HG03045 (cell line): ENCODE data around the gene JMJD1C.
A peak's percentile ranks its signal among the peaks of the same experiment; 100 is the strongest.
"Not testable (repeated sequence)": the region's sequence is repeated elsewhere in the genome, so short reads cannot be mapped to it uniquely, and the experiment has no call there.

Source experiments
- ATAC-seq: cut with Tn5 transposase; IDR thresholded peaks from one replicate; pipeline ENCODE4 v1.9.1; 2021; ENCODE audit warnings: mild to moderate bottlenecking, moderate library complexity; ENCODE audit not compliant: unreplicated experiment

The JMJD1C gene

GRCh38 chr10:63199716-63200115 lies 266.1 kb downstream of the JMJD1C start:
- no peak for ATAC-seq

- ATAC-seq, result no peak
These were observed 268.3 kb downstream of the JMJD1C start for GRCh38 chr10:63197344-63198092.

DNA sequence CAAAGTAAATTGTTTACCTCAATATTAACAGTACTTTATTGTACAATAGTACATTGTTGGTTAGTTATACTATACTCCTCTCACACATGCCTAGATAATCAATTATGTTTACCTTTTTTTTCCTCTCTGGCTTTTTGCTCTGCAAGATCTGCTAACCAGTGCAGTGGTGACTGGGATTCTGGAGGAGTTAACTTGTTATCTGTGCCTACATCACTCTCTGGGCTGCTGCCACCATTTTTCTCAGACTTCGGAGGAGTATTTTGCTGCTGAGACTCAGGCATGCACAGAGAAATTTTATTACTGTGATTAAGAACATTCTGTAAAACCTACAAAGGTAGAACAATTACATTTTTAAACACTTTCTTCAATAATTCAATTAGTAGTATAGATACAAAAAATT lies 273.0 kb downstream of the JMJD1C start:
- ATAC-seq, result no peak

- no peak for ATAC-seq
These were observed 290.2 kb downstream of the JMJD1C start for GRCh38 chr10:63175534-63175933.

GRCh38 chr10:63173468-63174232 lies 292.1 kb downstream of the JMJD1C start:
- peak; percentile 95 for ATAC-seq

- ATAC-seq, result no peak
These were observed 293.9 kb downstream of the JMJD1C start for GRCh38 chr10:63171926-63172325.

GRCh38 chr10:63171255-63171855 lies 294.4 kb downstream of the JMJD1C start:
- ATAC-seq, result no peak

DNA sequence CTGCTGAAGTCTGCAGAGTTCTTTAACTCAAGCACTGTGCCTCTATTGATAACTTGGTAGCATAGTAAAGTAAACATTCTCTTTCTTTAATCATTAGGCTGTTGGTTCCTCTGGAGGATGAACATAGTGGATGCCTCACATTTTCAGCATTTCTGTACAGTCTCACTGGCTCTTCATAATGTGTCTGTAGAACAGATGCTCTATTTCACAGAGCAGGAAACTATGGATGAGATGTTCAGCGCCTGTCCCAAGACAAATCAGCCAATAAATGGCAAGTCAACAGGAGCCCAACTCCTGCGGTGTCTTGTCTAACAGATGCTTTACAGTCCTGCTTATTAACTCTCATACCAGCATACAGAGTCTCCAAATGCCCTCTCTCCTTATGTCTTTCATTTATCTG lies 296.2 kb downstream of the JMJD1C start:
- no peak for ATAC-seq

DNA sequence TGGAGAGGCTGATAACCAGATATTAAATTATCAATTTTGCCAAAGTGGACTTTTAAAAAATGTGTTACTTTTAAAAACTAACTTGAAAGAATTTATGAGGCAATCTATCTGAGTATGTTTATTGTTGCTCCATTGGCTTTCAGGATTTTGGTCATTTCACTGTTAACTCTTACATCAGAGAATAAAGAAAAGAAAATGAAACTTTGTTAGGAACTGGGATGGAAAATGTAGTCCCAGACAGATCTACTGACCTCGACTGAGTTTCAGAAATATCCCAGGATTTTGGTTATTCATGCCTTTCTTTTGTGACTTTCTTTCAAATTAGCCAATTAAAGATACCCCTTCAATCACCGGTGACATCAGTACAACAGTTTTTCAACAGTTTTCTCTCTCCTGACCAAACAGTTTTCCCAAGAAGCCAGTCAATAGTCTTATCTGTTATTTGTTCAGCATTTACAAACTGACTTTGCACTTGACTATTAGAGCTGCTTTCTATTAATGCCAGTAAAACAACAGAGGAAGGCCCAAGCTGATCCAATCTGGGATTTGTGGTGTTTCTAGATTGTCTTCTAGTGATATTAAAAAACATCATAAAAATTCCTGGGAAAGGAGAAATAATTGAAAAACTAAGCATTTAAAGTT lies 296.8 kb downstream of the JMJD1C start:
- no peak for ATAC-seq

DNA sequence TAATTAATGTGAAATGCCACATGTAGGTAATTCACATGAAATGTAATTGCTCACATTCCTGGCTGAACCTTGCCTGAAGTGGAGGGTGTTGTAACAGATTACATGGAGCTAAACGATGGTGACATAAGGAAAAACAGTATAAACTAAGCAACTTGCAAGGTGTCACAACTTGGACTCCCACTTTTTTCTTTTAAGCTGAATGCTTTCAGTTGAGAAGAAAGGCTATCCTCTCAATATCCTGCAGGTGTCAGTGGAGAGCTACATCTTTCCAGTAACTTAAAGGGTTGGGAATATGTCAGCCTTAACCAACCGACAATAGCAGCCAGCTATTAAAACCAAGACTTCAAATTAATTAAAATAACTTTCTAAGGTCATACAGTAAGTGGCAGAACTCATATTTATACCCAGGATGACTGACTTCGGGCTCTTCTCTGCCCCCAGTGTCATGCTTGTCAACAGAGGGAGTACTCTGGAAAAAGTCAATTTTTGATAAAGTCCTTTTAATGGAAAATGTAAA lies 299.0 kb downstream of the JMJD1C start:
- no peak for ATAC-seq

DNA sequence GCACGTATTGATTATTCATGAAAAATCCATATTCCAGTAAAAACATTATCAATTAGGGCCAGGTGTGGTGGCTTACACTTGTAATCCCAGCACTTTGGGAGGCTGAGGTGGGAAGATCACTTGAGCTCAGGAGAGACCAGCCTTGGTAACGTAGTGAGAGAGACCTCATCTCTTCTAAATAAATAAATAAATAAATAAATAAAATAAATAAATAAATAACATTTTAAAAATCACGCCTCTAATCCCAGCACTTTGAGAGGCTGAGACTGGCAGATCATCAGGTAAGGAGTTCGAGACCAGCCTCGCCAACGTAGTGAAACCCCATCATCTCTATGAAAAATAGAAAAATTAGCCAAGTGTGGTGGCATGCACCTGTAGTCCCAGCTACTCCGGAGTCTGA lies 300.5 kb downstream of the JMJD1C start:
- no peak for ATAC-seq

DNA sequence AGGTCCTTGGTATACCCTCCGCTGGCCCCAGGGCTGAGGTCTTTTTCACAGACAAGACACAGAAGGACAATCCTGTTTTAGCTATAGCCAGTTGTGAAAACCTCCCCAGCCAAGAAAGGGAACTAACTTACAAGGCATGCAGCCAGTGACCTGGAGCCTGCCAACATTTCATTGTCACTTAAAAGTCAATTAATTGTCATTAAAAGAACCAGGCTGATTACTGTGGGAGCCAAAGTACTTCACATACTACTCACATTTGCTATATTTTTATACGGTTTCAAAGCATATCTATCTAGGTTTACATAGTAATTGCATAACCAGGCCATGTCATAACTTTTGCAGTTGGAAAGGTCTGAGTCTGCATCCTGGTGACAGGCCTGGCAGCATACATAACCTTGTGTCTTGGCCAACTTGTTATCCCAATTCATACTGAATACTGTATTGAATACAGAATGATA lies 301.6 kb downstream of the JMJD1C start:
- no peak for ATAC-seq

DNA sequence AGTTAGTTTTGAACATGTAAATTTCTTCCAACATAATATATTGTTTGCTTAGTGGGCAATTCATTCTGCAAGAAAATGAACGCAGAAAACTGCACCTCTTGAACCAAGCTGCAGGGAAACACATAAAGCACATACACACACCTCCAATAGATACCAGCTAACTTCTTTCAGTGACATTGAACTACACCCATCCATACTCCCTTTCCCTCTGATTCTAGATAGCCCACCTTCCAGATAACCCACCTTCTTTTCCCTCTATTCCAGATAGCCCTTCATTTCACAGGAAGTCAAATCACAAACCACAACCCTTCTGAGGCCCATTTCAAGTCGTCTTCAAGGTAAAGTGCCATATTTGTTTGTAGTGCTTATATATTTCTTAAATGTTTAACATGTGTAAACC lies 304.2 kb downstream of the JMJD1C start:
- no peak for ATAC-seq

GRCh38 chr10:63157845-63158624 lies 307.7 kb downstream of the JMJD1C start:
- ATAC-seq, result peak; percentile 73

DNA sequence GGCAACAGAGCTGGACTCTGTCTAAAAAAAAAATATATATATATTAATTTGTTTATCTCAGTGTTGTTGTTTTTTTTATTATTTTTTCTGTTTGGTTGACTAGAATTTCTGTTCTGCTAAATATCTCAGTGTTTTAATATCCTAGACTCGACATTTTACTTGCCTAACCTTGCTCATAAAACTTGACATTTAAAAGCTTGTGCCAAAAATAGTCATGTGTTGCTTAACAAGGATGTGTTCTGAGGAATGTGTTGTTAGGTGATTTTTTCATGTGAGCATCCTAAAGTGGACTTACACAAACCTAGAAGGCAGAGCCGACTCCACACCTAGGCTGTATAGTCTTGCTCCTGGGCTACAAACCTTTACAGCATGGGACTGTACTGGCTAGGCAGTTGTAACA lies 309.5 kb downstream of the JMJD1C start:
- ATAC-seq, result no peak

GRCh38 chr10:63155388-63156020 lies 310.3 kb downstream of the JMJD1C start:
- ATAC-seq, result no peak

DNA sequence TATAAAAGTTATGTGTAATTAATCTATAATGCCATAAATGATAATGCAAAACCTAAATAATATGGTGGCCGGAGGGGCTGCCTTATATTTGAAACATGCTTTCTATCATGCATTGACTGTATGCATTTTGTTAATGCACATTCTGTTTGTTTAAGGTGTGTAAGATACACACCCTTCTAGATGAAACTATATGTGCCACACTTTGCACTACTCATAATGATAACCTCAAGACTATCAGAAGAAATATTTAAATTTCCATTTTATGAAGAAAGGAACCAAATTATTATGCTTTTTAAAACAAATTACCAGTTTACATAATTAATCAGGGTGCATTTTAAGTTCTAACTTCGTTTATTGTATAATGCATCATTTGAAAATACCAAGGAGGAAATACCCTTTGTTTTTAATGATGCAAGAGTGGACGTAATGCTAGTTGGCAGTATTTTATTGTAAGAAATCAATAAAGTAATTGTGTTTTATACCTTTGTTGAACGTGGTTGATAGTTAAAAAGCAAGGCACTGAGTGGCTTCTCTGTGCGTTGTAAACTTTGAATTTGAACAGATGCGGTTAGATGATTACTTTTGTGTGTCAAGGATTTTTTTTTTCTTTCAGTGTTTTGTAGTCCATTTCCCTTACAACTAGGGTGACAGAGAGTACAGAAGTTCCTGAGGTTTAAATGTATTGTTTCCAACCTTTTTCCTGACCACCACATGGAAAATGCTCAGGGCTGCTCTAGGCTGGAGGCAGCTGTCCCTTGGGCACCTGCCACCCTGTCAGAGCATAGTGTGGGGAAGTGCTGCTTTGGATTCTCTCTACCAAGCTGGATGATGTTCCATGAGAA lies 311.0 kb downstream of the JMJD1C start:
- no peak for ATAC-seq

DNA sequence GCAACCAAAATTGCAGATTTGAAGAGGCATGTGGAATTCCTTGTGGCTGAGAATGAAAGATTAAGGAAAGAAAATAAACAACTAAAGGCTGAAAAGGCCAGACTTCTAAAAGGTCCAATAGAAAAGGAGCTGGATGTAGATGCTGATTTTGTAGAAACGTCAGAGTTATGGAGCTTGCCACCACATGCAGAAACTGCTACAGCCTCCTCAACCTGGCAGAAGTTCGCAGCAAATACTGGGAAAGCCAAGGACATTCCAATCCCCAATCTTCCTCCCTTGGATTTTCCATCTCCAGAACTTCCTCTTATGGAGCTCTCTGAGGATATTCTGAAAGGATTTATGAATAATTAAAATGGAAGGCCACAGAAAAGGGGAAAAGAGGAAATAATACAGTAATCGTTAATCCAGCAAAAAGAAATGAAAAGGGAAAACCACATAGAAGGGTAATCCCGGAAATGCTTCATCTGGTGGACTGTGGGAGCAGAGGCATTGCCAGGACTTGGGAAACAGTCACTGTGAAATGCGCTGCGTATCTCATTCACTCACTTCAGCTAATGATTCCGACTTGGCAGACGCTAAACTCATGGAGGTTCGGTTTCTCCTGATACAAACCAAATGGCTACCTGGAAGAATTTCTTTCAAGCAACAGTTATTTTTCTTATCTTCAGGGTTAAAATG lies 311.8 kb downstream of the JMJD1C start:
- ATAC-seq, result not testable (repeated sequence)
